ENCODE results near the gene EIPR1. TPM values are rescaled to one million over a fixed set of nuclear protein-coding genes. Genes with fewer than 3 reads are reported as not detected.

EIPR1 gene
- total RNA-seq, 1 experiment from 2014 or later: 40.4 TPM

GRCh38 chr2:3265981-3266924, 111.4 kb downstream of the EIPR1 start:
- Histone ChIP-seq H4K20me1 (ENCODE audit: insufficient read depth, low read depth, low read length) (no peaks in the 10 kb centered on the region), H3K4me3 (ENCODE audit: low read length) (no peak overlapping the region), H3K79me2 (ENCODE audit: low read length) (peaks cover 24% of the 10 kb centered on the region), H2AFZ (ENCODE audit: low read length) (no peak overlapping the region), H3K27me3 (ENCODE audit: low read length) (no peaks in the 10 kb centered on the region), H3K36me3 (ENCODE audit: insufficient read depth, low read length) (0 out of 2 replicates have a peak, but pooled peaks cover 4% of the 10 kb centered on the region), H3K9me2 (replicated peaks; ENCODE audit: insufficient read depth, low read length) (no peaks in the 10 kb centered on the region), H3K9ac (ENCODE audit: low read length) (no peak overlapping the region), H3K9me3 (ENCODE audit: low read length) (no peaks in the 10 kb centered on the region), H3K4me1 (ENCODE audit: low read length) (no peaks in the 10 kb centered on the region), H3K27ac (ENCODE audit: low read length) (no peak overlapping the region), H3K4me2 (ENCODE audit: low read depth, low read length, poor library complexity, severe bottlenecking) (no peak overlapping the region)
- no peak for DNase-seq

GRCh38 chr2:3265471-3265870, 112.1 kb downstream of the EIPR1 start:
- H4K20me1 ChIP-seq (ENCODE audit: insufficient read depth, low read depth, low read length): no peaks in the 10 kb centered on the region
- no peak overlapping the region for H3K27ac ChIP-seq (ENCODE audit: low read length)
- H3K4me2 ChIP-seq (ENCODE audit: low read depth, low read length, poor library complexity, severe bottlenecking): no peak overlapping the region
- no peaks in the 10 kb centered on the region for H3K27me3 ChIP-seq (ENCODE audit: low read length)
- no peaks in the 10 kb centered on the region for H3K9me3 ChIP-seq (ENCODE audit: low read length)
- peaks cover 32% of the 10 kb centered on the region for H3K79me2 ChIP-seq (ENCODE audit: low read length)
- H3K9ac ChIP-seq (ENCODE audit: low read length): no peak overlapping the region
- DNase-seq: no peak
- H3K9me2 ChIP-seq (replicated peaks; ENCODE audit: insufficient read depth, low read length): no peaks in the 10 kb centered on the region
- no peak overlapping the region for H3K4me3 ChIP-seq (ENCODE audit: low read length)
- 0 out of 2 replicates have a peak, but pooled peaks cover 1% of the 10 kb centered on the region for H3K36me3 ChIP-seq (ENCODE audit: insufficient read depth, low read length)
- H3K4me1 ChIP-seq (ENCODE audit: low read length): no peaks in the 10 kb centered on the region
- H2AFZ ChIP-seq (ENCODE audit: low read length): no peak overlapping the region

GRCh38 chr2:3264010-3264744, 113.4 kb downstream of the EIPR1 start:
- Histone ChIP-seq H3K9ac (ENCODE audit: low read length) (no peak overlapping the region), H3K36me3 (ENCODE audit: insufficient read depth, low read length) (no peaks in the 10 kb centered on the region), H3K27me3 (ENCODE audit: low read length) (no peaks in the 10 kb centered on the region), H2AFZ (ENCODE audit: low read length) (no peak overlapping the region), H3K9me2 (replicated peaks; ENCODE audit: insufficient read depth, low read length) (no peaks in the 10 kb centered on the region), H3K4me3 (ENCODE audit: low read length) (no peak overlapping the region), H3K4me1 (ENCODE audit: low read length) (no peaks in the 10 kb centered on the region), H3K27ac (ENCODE audit: low read length) (no peak overlapping the region), H3K4me2 (ENCODE audit: low read depth, low read length, poor library complexity, severe bottlenecking) (no peak overlapping the region), H4K20me1 (ENCODE audit: insufficient read depth, low read depth, low read length) (no peaks in the 10 kb centered on the region), H3K9me3 (ENCODE audit: low read length) (no peaks in the 10 kb centered on the region), H3K79me2 (ENCODE audit: low read length) (peaks cover 36% of the 10 kb centered on the region)
- no peak for DNase-seq

- Histone ChIP-seq H3K79me2 (ENCODE audit: low read length) (peaks cover 38% of the 10 kb centered on the region), H3K4me1 (ENCODE audit: low read length) (no peaks in the 10 kb centered on the region), H3K27me3 (ENCODE audit: low read length) (no peaks in the 10 kb centered on the region), H3K9me3 (ENCODE audit: low read length) (no peaks in the 10 kb centered on the region), H3K9me2 (replicated peaks; ENCODE audit: insufficient read depth, low read length) (no peaks in the 10 kb centered on the region), H2AFZ (ENCODE audit: low read length) (no peak overlapping the region), H3K4me2 (ENCODE audit: low read depth, low read length, poor library complexity, severe bottlenecking) (no peak overlapping the region), H3K36me3 (ENCODE audit: insufficient read depth, low read length) (no peaks in the 10 kb centered on the region), H4K20me1 (ENCODE audit: insufficient read depth, low read depth, low read length) (no peaks in the 10 kb centered on the region), H3K4me3 (ENCODE audit: low read length) (no peak overlapping the region), H3K27ac (ENCODE audit: low read length) (no peak overlapping the region), H3K9ac (ENCODE audit: low read length) (no peak overlapping the region)
- no peak for DNase-seq
Measured at GRCh38 chr2:3263487-3263886, 114.1 kb downstream of the EIPR1 start.

- Histone ChIP-seq H3K79me2 (ENCODE audit: low read length) (peaks cover 37% of the 10 kb centered on the region), H3K27ac (ENCODE audit: low read length) (no peak overlapping the region), H3K36me3 (ENCODE audit: insufficient read depth, low read length) (no peaks in the 10 kb centered on the region), H3K4me2 (ENCODE audit: low read depth, low read length, poor library complexity, severe bottlenecking) (no peak overlapping the region), H4K20me1 (ENCODE audit: insufficient read depth, low read depth, low read length) (no peaks in the 10 kb centered on the region), H3K4me1 (ENCODE audit: low read length) (no peaks in the 10 kb centered on the region), H3K9me3 (ENCODE audit: low read length) (no peaks in the 10 kb centered on the region), H2AFZ (ENCODE audit: low read length) (no peak overlapping the region), H3K9ac (ENCODE audit: low read length) (no peak overlapping the region), H3K9me2 (replicated peaks; ENCODE audit: insufficient read depth, low read length) (no peaks in the 10 kb centered on the region), H3K27me3 (ENCODE audit: low read length) (no peaks in the 10 kb centered on the region), H3K4me3 (ENCODE audit: low read length) (no peak overlapping the region)
- no peak for DNase-seq
Measured at GRCh38 chr2:3262437-3263388, 114.9 kb downstream of the EIPR1 start.

GRCh38 chr2:3261511-3261910, 116.1 kb downstream of the EIPR1 start:
- Histone ChIP-seq H3K27me3 (ENCODE audit: low read length) (no peaks in the 10 kb centered on the region), H3K4me2 (ENCODE audit: low read depth, low read length, poor library complexity, severe bottlenecking) (no peak overlapping the region), H3K9me2 (replicated peaks; ENCODE audit: insufficient read depth, low read length) (no peaks in the 10 kb centered on the region), H2AFZ (ENCODE audit: low read length) (no peak overlapping the region), H3K9me3 (ENCODE audit: low read length) (no peaks in the 10 kb centered on the region), H3K36me3 (ENCODE audit: insufficient read depth, low read length) (no peaks in the 10 kb centered on the region), H3K9ac (ENCODE audit: low read length) (no peak overlapping the region), H3K27ac (ENCODE audit: low read length) (no peak overlapping the region), H3K79me2 (ENCODE audit: low read length) (peaks cover 32% of the 10 kb centered on the region), H4K20me1 (ENCODE audit: insufficient read depth, low read depth, low read length) (no peaks in the 10 kb centered on the region), H3K4me3 (ENCODE audit: low read length) (no peak overlapping the region), H3K4me1 (ENCODE audit: low read length) (no peaks in the 10 kb centered on the region)
- DNase-seq: no peak

- peaks cover 32% of the 10 kb centered on the region for H3K79me2 ChIP-seq (ENCODE audit: low read length)
- no peaks in the 10 kb centered on the region for H4K20me1 ChIP-seq (ENCODE audit: insufficient read depth, low read depth, low read length)
- no peak for DNase-seq
- H3K9me3 ChIP-seq (ENCODE audit: low read length): no peaks in the 10 kb centered on the region
- H3K27ac ChIP-seq (ENCODE audit: low read length): no peak overlapping the region
- H2AFZ ChIP-seq (ENCODE audit: low read length): no peak overlapping the region
- H3K4me2 ChIP-seq (ENCODE audit: low read depth, low read length, poor library complexity, severe bottlenecking): no peak overlapping the region
- H3K27me3 ChIP-seq (ENCODE audit: low read length): no peaks in the 10 kb centered on the region
- H3K9me2 ChIP-seq (replicated peaks; ENCODE audit: insufficient read depth, low read length): no peaks in the 10 kb centered on the region
- H3K9ac ChIP-seq (ENCODE audit: low read length): no peak overlapping the region
- no peak overlapping the region for H3K4me3 ChIP-seq (ENCODE audit: low read length)
- no peaks in the 10 kb centered on the region for H3K4me1 ChIP-seq (ENCODE audit: low read length)
- H3K36me3 ChIP-seq (ENCODE audit: insufficient read depth, low read length): no peaks in the 10 kb centered on the region
Measured at GRCh38 chr2:3260959-3261358, 116.7 kb downstream of the EIPR1 start.
